ENCODE measurements around the gene NCOA7. TPM values are rescaled to one million over a fixed set of nuclear protein-coding genes. Genes with fewer than 3 reads are reported as not detected.

Gene NCOA7
- total and polyA plus RNA-seq, 10 of the 15 experiments (the other 5 are each of a cell fraction or from before 2014, with no cell fraction given), result 18.9 to 50.3 (median 34.2) TPM

- TF ChIP-seq ETV6 (conservative IDR thresholded peaks at IDR 0.05 in 1 of 2, IDR thresholded peaks at IDR 0.05 in 1 of 2; ENCODE audit: borderline replicate concordance in 1 of 2, low read depth in 1 of 2) (peak in 1 of 2 experiments; percentile 23; a peak in 1 of 4 replicates), MXI1 (IDR thresholded peaks at IDR 0.05; ENCODE audit: low read depth, low read length) (peak; percentile 47; the same call in 1 of the 2 replicates), YBX1 (IDR thresholded peaks at IDR 0.05) (no peak), BCL11A (IDR thresholded peaks at IDR 0.05; ENCODE audit: low read depth, low read length) (no peak), MTA3 (IDR thresholded peaks at IDR 0.05; ENCODE audit: borderline replicate concordance, low read length) (no peak), TBL1XR1 (IDR thresholded peaks at IDR 0.05; ENCODE audit: low read depth, low read length) (no peak), NR2C1 (IDR thresholded peaks at IDR 0.05) (peak; percentile 85), POLR2AphosphoS2 (IDR thresholded peaks at IDR 0.05; ENCODE audit: low read depth, low read length) (no peak), GABPA (IDR thresholded peaks at IDR 0.05; ENCODE audit: low read depth) (no peak), CTCF (IDR thresholded peaks at IDR 0.05 in 2 of 3, conservative IDR thresholded peaks at IDR 0.05 in 1 of 3; ENCODE audit: control insufficient read depth in 2 of 3, extremely low read depth in 1 of 3, insufficient read depth in 1 of 3, low read depth in 3 of 3, low read length in 3 of 3) (peak; percentile 97 to 99 (median 98)), RCOR1 (conservative IDR thresholded peaks at IDR 0.05; ENCODE audit: low read depth, low read length) (0 out of 2 replicates have a peak, but pooled peaks have one; percentile 4), ZNF217 (IDR thresholded peaks at IDR 0.05) (0 out of 2 replicates have a peak, but pooled peaks have one; percentile 59), ZBTB33 (IDR thresholded peaks at IDR 0.05) (peak; percentile 61; the same call in 1 of the 2 replicates), WRNIP1 (IDR thresholded peaks at IDR 0.05; ENCODE audit: borderline replicate concordance, low read depth, low read length) (no peak), CEBPB (IDR thresholded peaks at IDR 0.05; ENCODE audit: borderline replicate concordance in 1 of 2, low read depth in 2 of 2, low read length in 2 of 2) (no peak), MAX (IDR thresholded peaks at IDR 0.05; ENCODE audit: low read depth, low read length) (no peak; the same call in 1 of the 2 replicates), PAX8 (IDR thresholded peaks at IDR 0.05) (no peak), ELK1 (IDR thresholded peaks at IDR 0.05; ENCODE audit: low read depth, low read length) (peak; percentile 11; the same call in 1 of the 2 replicates), NFXL1 (IDR thresholded peaks at IDR 0.05; ENCODE audit: borderline replicate concordance) (no peak), KLF5 (IDR thresholded peaks at IDR 0.05; ENCODE audit: partially characterized antibody) (no peak), MTA2 (IDR thresholded peaks at IDR 0.05; ENCODE audit: low read depth) (no peak), CHD2 (IDR thresholded peaks at IDR 0.05; ENCODE audit: borderline replicate concordance, low read depth, low read length) (peak; percentile 36; the same call in 1 of the 2 replicates), STAT1 (conservative IDR thresholded peaks at IDR 0.05) (no peak; the same call in 1 of the 2 replicates), HDGF (IDR thresholded peaks at IDR 0.05) (peak; percentile 77; the same call in 1 of the 2 replicates), POLR2AphosphoS5 (IDR thresholded peaks at IDR 0.05; ENCODE audit: low read length) (peak; percentile 53; the same call in 1 of the 2 replicates)
These were observed 166.0 kb downstream of the NCOA7 start, which contains the start of gene HINT3 (continued) for GRCh38 chr6:125956506-125957390.

Data from GM12878 (cell line).